WTC11 (cell line): ENCODE measurements around the gene TPR. TPM values are rescaled to one million over a fixed set of nuclear protein-coding genes. Genes with fewer than 3 reads are reported as not detected.

Experiments used
- ATAC-seq: fragments of 200-7000 bp; cut with Tn5 transposase; 2 replicates; pipeline ENCODE4 v1.10.0; 2021; ENCODE audit warnings: mild to moderate bottlenecking, moderate library complexity
- CTCF ChIA-PET: fragments of 300-600 bp; sonication (Branson Sonifier 250); formaldehyde crosslinking; loops from one replicate; lab custom pipeline; 2021; ENCODE audit warnings: antibody characterized with exemption; lab: Charles Lee
- POLR2A ChIA-PET: fragments of 350-600 bp; sonication (Branson Sonifier 250); formaldehyde crosslinking; loops from one replicate; lab custom pipeline; 2021; ENCODE audit warnings: antibody characterized with exemption; lab: Charles Lee
- DNase-seq: peaks from one replicate; pipeline ENCODE4 v3.0.0; 2021; ENCODE audit warnings: low spot score
- H3K27ac Mint-ChIP-seq: 2 replicates; pipeline ENCODE4 v1.8.0; 2021; ENCODE audit warnings: mixed read lengths
- H3K27me3 Mint-ChIP-seq: 2 replicates; pipeline ENCODE4 v1.8.0; 2021; ENCODE audit warnings: low read depth, mild to moderate bottlenecking, moderate library complexity, mixed read lengths
- H3K36me3 Mint-ChIP-seq: 2 replicates; pipeline ENCODE4 v1.8.0; 2021; ENCODE audit warnings: mixed read lengths
- H3K4me1 Mint-ChIP-seq: 2 replicates; pipeline ENCODE4 v1.8.0; 2022; ENCODE audit warnings: mixed read lengths
- H3K4me3 Mint-ChIP-seq: 2 replicates; pipeline ENCODE4 v1.8.0; 2021; ENCODE audit warnings: mild to moderate bottlenecking, moderate library complexity, mixed read lengths
- H3K9me3 Mint-ChIP-seq: 2 replicates; pipeline ENCODE4 v1.8.0; 2021; ENCODE audit warnings: mixed read lengths
- CBFB ChIP-seq: sonication (generic); formaldehyde crosslinking; IDR thresholded peaks from 2 replicates; pipeline ENCODE4 v1.8.1; 2022; ENCODE audit warnings: mild to moderate bottlenecking, low read depth, missing genetic modification reagents
- ESRRA ChIP-seq: sonication (generic); formaldehyde crosslinking; IDR thresholded peaks from 2 replicates; pipeline ENCODE4 v1.8.1; 2022; ENCODE audit warnings: mild to moderate bottlenecking, missing genetic modification reagents, borderline replicate concordance
- GRHL2 ChIP-seq: fragments of 250-450 bp; sonication (Bioruptor Pico); IDR thresholded peaks from 2 replicates; pipeline ENCODE4 v1.8.0; 2022; ENCODE audit warnings: mild to moderate bottlenecking, moderate library complexity; ENCODE audit not compliant: insufficient replicate concordance, severe bottlenecking
- JAZF1 ChIP-seq: fragments of 250-450 bp; sonication (Bioruptor Pico); IDR thresholded peaks from 2 replicates; pipeline ENCODE4 v1.9.0; 2021; ENCODE audit warnings: moderate library complexity, mild to moderate bottlenecking, inconsistent platforms
- JUN ChIP-seq: sonication (generic); formaldehyde crosslinking; IDR thresholded peaks from 2 replicates; pipeline ENCODE4 v1.8.0; 2023; ENCODE audit warnings: mild to moderate bottlenecking, missing genetic modification reagents
- OVOL2 ChIP-seq: fragments of 250-450 bp; sonication (Bioruptor Pico); IDR thresholded peaks from 2 replicates; pipeline ENCODE4 v1.9.0; 2021; ENCODE audit warnings: mild to moderate bottlenecking, borderline replicate concordance
- SMAD4 ChIP-seq: sonication (generic); formaldehyde crosslinking; IDR thresholded peaks from 2 replicates; pipeline ENCODE4 v1.8.0; 2022; ENCODE audit warnings: mild to moderate bottlenecking, missing genetic modification reagents
- SOX15 ChIP-seq: fragments of 250-450 bp; sonication (Bioruptor Pico); IDR thresholded peaks from 2 replicates; pipeline ENCODE4 v1.9.0; 2021; ENCODE audit warnings: mild to moderate bottlenecking
- SP1 ChIP-seq: sonication (generic); formaldehyde crosslinking; conservative IDR thresholded peaks from 2 replicates; pipeline ENCODE4 v1.8.1; 2022; ENCODE audit warnings: missing genetic modification reagents
- USF1 ChIP-seq: sonication (generic); formaldehyde crosslinking; IDR thresholded peaks from 2 replicates; pipeline ENCODE4 v1.8.0; 2022; ENCODE audit warnings: mild to moderate bottlenecking, missing genetic modification reagents
- USF2 ChIP-seq: sonication (generic); formaldehyde crosslinking; IDR thresholded peaks from 2 replicates; pipeline ENCODE4 v1.8.1; 2023; ENCODE audit warnings: mild to moderate bottlenecking, missing genetic modification reagents, moderate library complexity
- ZNF121 ChIP-seq: sonication (generic); formaldehyde crosslinking; IDR thresholded peaks from 2 replicates; pipeline ENCODE4 v1.8.0; 2023; ENCODE audit warnings: missing genetic modification reagents
- ZNF416 ChIP-seq: fragments of 250-450 bp; sonication (Bioruptor Pico); IDR thresholded peaks from 2 replicates; pipeline ENCODE4 v1.9.0; 2021; ENCODE audit warnings: mild to moderate bottlenecking, inconsistent platforms
- total RNA-seq: library from RNA; stranded (reverse); gene quantifications from 3 replicates; pipeline ENCODE4 v1.2.3, GENCODE V29; 2021
- TF ChIP-seq, protein P1 (sequence below): fragments of 250-450 bp; sonication (Bioruptor Pico); IDR thresholded peaks from 2 replicates; pipeline ENCODE4 v1.9.0; 2021; ENCODE audit warnings: mild to moderate bottlenecking
- TF ChIP-seq, protein P2 (sequence below): fragments of 250-450 bp; sonication (Bioruptor Pico); IDR thresholded peaks from 2 replicates; pipeline ENCODE4 v1.9.0; 2021; ENCODE audit warnings: mild to moderate bottlenecking, borderline replicate concordance
- TF ChIP-seq, protein P3 (sequence below): fragments of 200-600 bp; IDR thresholded peaks from 2 replicates; pipeline ENCODE4 v1.8.0; 2022; ENCODE audit warnings: antibody characterized with exemption
- TF ChIP-seq, protein P4 (sequence below): fragments of 250-450 bp; sonication (Bioruptor Pico); IDR thresholded peaks from 2 replicates; pipeline ENCODE4 v1.9.0; 2021; ENCODE audit warnings: moderate library complexity, mild to moderate bottlenecking, inconsistent platforms, borderline replicate concordance
- TF ChIP-seq, protein P5 (sequence below): sonication (generic); formaldehyde crosslinking; IDR thresholded peaks from 2 replicates; pipeline ENCODE4 v1.8.0; 2022; ENCODE audit warnings: missing genetic modification reagents

TPR gene
- total RNA-seq, 1 experiment from 2014 or later, result 119 TPM

- TF ChIP-seq OVOL2, result no peak
- no peak for TF ChIP-seq USF1 (CRISPR knock-in tag)
- no peak for TF ChIP-seq JUN (CRISPR knock-in tag)
- TF ChIP-seq SOX15 (CRISPR knock-in tag), result no peak
Measured at GRCh38 chr1:186282466-186282865, 92.6 kb downstream of the TPR start (continued).

DNA sequence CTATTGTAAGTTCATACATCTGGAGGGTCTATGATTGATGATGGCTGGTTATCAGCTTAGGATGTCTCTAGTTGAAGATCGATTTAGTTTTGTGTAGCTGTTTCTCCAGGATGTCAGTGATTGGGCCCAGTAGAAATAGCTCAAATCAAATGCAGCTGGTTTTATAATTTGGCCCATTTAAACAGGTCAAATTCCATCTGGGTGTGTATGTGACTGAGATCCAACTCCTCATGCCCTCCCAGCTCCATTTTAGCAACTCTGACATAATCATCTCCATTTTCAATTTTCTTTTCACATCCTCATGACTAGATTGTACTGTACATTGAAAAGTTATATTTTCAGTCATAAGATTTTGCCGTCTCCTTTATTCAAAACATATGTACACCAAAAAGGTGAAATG lies 99.2 kb downstream of the TPR start:
- no peak overlapping the region for H3K4me3 Mint-ChIP-seq
- DNase-seq (no peak), ATAC-seq (no peak)
- H3K9me3 Mint-ChIP-seq, result no peaks in the 10 kb centered on the region; the same call in 1 of the 2 replicates
- H3K4me1 Mint-ChIP-seq, result peaks cover 8% of the 10 kb centered on the region
- no peaks in the 10 kb centered on the region for H3K27me3 Mint-ChIP-seq
- ChIA-PET CTCF (interaction anchor here (1.2 to 1.4 kb wide), 2 partner anchors 99 to 595 kb away, joined by 3 to 5 read pairs; partner anchors contain the start of genes ODR4 and TPR), POLR2A (no interaction called here)
- no peaks in the 10 kb centered on the region for H3K36me3 Mint-ChIP-seq
- H3K27ac Mint-ChIP-seq, result no peak overlapping the region
- TF ChIP-seq, protein P1, sequence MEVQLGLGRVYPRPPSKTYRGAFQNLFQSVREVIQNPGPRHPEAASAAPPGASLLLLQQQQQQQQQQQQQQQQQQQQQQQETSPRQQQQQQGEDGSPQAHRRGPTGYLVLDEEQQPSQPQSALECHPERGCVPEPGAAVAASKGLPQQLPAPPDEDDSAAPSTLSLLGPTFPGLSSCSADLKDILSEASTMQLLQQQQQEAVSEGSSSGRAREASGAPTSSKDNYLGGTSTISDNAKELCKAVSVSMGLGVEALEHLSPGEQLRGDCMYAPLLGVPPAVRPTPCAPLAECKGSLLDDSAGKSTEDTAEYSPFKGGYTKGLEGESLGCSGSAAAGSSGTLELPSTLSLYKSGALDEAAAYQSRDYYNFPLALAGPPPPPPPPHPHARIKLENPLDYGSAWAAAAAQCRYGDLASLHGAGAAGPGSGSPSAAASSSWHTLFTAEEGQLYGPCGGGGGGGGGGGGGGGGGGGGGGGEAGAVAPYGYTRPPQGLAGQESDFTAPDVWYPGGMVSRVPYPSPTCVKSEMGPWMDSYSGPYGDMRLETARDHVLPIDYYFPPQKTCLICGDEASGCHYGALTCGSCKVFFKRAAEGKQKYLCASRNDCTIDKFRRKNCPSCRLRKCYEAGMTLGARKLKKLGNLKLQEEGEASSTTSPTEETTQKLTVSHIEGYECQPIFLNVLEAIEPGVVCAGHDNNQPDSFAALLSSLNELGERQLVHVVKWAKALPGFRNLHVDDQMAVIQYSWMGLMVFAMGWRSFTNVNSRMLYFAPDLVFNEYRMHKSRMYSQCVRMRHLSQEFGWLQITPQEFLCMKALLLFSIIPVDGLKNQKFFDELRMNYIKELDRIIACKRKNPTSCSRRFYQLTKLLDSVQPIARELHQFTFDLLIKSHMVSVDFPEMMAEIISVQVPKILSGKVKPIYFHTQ, result no peak
- TF ChIP-seq ZNF416, result no peak
- no peak for TF ChIP-seq GRHL2 (CRISPR knock-in tag)
- no peak for TF ChIP-seq USF2 (CRISPR knock-in tag)
- TF ChIP-seq, protein P2, sequence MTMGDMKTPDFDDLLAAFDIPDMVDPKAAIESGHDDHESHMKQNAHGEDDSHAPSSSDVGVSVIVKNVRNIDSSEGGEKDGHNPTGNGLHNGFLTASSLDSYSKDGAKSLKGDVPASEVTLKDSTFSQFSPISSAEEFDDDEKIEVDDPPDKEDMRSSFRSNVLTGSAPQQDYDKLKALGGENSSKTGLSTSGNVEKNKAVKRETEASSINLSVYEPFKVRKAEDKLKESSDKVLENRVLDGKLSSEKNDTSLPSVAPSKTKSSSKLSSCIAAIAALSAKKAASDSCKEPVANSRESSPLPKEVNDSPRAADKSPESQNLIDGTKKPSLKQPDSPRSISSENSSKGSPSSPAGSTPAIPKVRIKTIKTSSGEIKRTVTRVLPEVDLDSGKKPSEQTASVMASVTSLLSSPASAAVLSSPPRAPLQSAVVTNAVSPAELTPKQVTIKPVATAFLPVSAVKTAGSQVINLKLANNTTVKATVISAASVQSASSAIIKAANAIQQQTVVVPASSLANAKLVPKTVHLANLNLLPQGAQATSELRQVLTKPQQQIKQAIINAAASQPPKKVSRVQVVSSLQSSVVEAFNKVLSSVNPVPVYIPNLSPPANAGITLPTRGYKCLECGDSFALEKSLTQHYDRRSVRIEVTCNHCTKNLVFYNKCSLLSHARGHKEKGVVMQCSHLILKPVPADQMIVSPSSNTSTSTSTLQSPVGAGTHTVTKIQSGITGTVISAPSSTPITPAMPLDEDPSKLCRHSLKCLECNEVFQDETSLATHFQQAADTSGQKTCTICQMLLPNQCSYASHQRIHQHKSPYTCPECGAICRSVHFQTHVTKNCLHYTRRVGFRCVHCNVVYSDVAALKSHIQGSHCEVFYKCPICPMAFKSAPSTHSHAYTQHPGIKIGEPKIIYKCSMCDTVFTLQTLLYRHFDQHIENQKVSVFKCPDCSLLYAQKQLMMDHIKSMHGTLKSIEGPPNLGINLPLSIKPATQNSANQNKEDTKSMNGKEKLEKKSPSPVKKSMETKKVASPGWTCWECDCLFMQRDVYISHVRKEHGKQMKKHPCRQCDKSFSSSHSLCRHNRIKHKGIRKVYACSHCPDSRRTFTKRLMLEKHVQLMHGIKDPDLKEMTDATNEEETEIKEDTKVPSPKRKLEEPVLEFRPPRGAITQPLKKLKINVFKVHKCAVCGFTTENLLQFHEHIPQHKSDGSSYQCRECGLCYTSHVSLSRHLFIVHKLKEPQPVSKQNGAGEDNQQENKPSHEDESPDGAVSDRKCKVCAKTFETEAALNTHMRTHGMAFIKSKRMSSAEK, result no peak
- TF ChIP-seq SP1 (CRISPR knock-in tag), result no peak

- H3K9me3 Mint-ChIP-seq, result peaks cover 10% of the 10 kb centered on the region
- DNase-seq, result no peak
- H3K27me3 Mint-ChIP-seq, result no peaks in the 10 kb centered on the region
- H3K4me1 Mint-ChIP-seq, result peaks cover 8% of the 10 kb centered on the region
- POLR2A ChIA-PET, result no interaction called here
- H3K27ac Mint-ChIP-seq, result no peak overlapping the region
- no peak overlapping the region for H3K4me3 Mint-ChIP-seq
- no peak for ATAC-seq
- H3K36me3 Mint-ChIP-seq, result no peaks in the 10 kb centered on the region
- CTCF ChIA-PET, result no interaction called here
- TF ChIP-seq SMAD4 (CRISPR knock-in tag), result no peak
- no peak for TF ChIP-seq ESRRA (CRISPR knock-in tag)
- TF ChIP-seq, protein P3, sequence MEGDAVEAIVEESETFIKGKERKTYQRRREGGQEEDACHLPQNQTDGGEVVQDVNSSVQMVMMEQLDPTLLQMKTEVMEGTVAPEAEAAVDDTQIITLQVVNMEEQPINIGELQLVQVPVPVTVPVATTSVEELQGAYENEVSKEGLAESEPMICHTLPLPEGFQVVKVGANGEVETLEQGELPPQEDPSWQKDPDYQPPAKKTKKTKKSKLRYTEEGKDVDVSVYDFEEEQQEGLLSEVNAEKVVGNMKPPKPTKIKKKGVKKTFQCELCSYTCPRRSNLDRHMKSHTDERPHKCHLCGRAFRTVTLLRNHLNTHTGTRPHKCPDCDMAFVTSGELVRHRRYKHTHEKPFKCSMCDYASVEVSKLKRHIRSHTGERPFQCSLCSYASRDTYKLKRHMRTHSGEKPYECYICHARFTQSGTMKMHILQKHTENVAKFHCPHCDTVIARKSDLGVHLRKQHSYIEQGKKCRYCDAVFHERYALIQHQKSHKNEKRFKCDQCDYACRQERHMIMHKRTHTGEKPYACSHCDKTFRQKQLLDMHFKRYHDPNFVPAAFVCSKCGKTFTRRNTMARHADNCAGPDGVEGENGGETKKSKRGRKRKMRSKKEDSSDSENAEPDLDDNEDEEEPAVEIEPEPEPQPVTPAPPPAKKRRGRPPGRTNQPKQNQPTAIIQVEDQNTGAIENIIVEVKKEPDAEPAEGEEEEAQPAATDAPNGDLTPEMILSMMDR, result no peak
- no peak for TF ChIP-seq JAZF1 (CRISPR knock-in tag)
- TF ChIP-seq, protein P4, sequence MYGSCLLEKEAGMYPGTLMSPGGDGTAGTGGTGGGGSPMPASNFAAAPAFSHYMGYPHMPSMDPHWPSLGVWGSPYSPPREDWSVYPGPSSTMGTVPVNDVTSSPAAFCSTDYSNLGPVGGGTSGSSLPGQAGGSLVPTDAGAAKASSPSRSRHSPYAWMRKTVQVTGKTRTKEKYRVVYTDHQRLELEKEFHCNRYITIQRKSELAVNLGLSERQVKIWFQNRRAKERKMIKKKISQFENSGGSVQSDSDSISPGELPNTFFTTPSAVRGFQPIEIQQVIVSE (CRISPR knock-in tag), result no peak
- no peak for TF ChIP-seq CBFB
- TF ChIP-seq, protein P5, sequence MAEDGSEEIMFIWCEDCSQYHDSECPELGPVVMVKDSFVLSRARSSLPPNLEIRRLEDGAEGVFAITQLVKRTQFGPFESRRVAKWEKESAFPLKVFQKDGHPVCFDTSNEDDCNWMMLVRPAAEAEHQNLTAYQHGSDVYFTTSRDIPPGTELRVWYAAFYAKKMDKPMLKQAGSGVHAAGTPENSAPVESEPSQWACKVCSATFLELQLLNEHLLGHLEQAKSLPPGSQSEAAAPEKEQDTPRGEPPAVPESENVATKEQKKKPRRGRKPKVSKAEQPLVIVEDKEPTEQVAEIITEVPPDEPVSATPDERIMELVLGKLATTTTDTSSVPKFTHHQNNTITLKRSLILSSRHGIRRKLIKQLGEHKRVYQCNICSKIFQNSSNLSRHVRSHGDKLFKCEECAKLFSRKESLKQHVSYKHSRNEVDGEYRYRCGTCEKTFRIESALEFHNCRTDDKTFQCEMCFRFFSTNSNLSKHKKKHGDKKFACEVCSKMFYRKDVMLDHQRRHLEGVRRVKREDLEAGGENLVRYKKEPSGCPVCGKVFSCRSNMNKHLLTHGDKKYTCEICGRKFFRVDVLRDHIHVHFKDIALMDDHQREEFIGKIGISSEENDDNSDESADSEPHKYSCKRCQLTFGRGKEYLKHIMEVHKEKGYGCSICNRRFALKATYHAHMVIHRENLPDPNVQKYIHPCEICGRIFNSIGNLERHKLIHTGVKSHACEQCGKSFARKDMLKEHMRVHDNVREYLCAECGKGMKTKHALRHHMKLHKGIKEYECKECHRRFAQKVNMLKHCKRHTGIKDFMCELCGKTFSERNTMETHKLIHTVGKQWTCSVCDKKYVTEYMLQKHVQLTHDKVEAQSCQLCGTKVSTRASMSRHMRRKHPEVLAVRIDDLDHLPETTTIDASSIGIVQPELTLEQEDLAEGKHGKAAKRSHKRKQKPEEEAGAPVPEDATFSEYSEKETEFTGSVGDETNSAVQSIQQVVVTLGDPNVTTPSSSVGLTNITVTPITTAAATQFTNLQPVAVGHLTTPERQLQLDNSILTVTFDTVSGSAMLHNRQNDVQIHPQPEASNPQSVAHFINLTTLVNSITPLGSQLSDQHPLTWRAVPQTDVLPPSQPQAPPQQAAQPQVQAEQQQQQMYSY (CRISPR knock-in tag), result no peak
- TF ChIP-seq ZNF121, result no peak
Measured at GRCh38 chr1:186272486-186272885, 102.6 kb downstream of the TPR start.
